Progenitor cell of endocrine pancreas (in vitro differentiated cells): Measurements from ENCODE around the gene CHRNA5. TPM values are rescaled to one million over a fixed set of nuclear protein-coding genes. Genes with fewer than 3 reads are reported as not detected.
A peak's percentile ranks its signal among the peaks of the same experiment; 100 is the strongest.

Experiments used
- DNase-seq: peaks from one replicate; pipeline ENCODE4 v3.0.0; 2021; ENCODE audit warnings: low spot score; ENCODE audit not compliant: unreplicated experiment
- H3K27ac Mint-ChIP-seq: 2 replicates; pipeline ENCODE4 v1.8.0; 2021; ENCODE audit warnings: mild to moderate bottlenecking, moderate library complexity, mixed read lengths
- H3K27me3 Mint-ChIP-seq: 2 replicates; pipeline ENCODE4 v1.8.0; 2021; ENCODE audit warnings: mixed read lengths
- H3K36me3 Mint-ChIP-seq: 2 replicates; pipeline ENCODE4 v1.8.0; 2022; ENCODE audit warnings: mixed read lengths; ENCODE audit not compliant: insufficient read depth
- H3K4me1 Mint-ChIP-seq: 2 replicates; pipeline ENCODE4 v1.8.0; 2021; ENCODE audit warnings: low read depth, mixed read lengths
- H3K4me3 Mint-ChIP-seq: 2 replicates; pipeline ENCODE4 v1.8.0; 2021; ENCODE audit warnings: low read depth, mild to moderate bottlenecking, moderate library complexity, mixed read lengths
- H3K9me3 Mint-ChIP-seq: 2 replicates; pipeline ENCODE4 v1.8.0; 2021; ENCODE audit warnings: low read depth, mixed read lengths
- total RNA-seq: library from RNA; stranded (reverse); gene quantifications from 2 replicates; pipeline ENCODE4 v1.2.1, GENCODE V29; 2021
- TF ChIP-seq, protein P1 (sequence below): fragments of 200-600 bp; sonication (generic); IDR thresholded peaks from one replicate; pipeline ENCODE4 v1.5.0; 2021; ENCODE audit warnings: antibody characterized with exemption, mild to moderate bottlenecking; ENCODE audit not compliant: unreplicated experiment

Gene CHRNA5
- total RNA-seq, 1 donor from 2014 or later = 8.0 TPM

GRCh38 chr15:78616506-78616905 lies 51.2 kb downstream of the CHRNA5 start:
- Mint-ChIP-seq H3K4me3 (no peak overlapping the region), H3K27ac (no peak overlapping the region), H3K4me1 (no peaks in the 10 kb centered on the region), H3K9me3 (no peaks in the 10 kb centered on the region), H3K36me3 (no peaks in the 10 kb centered on the region), H3K27me3 (peaks cover 29% of the 10 kb centered on the region)
- peak; percentile 3 for DNase-seq
- TF ChIP-seq, protein P1, sequence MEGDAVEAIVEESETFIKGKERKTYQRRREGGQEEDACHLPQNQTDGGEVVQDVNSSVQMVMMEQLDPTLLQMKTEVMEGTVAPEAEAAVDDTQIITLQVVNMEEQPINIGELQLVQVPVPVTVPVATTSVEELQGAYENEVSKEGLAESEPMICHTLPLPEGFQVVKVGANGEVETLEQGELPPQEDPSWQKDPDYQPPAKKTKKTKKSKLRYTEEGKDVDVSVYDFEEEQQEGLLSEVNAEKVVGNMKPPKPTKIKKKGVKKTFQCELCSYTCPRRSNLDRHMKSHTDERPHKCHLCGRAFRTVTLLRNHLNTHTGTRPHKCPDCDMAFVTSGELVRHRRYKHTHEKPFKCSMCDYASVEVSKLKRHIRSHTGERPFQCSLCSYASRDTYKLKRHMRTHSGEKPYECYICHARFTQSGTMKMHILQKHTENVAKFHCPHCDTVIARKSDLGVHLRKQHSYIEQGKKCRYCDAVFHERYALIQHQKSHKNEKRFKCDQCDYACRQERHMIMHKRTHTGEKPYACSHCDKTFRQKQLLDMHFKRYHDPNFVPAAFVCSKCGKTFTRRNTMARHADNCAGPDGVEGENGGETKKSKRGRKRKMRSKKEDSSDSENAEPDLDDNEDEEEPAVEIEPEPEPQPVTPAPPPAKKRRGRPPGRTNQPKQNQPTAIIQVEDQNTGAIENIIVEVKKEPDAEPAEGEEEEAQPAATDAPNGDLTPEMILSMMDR = no peak

DNA sequence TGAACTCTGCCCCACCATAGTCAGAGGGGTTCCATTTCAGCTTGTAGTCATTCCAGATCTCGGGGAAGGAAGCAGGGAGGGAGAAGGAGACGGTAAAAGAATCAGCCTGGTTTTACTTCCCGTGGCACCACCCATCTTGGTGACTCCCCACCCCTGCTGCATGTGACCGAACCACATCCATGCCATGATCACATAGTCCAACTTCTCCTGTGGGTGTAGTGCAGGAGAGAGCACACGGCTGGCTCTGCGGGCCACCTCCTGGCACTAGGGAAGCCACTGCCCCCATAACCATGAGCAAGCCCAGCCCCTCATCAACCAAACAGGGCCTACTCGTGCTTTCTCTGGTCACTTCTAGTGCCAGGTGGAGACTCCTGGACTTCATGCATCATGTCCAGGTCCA lies 51.8 kb downstream of the CHRNA5 start:
- no peaks in the 10 kb centered on the region for H3K4me1 Mint-ChIP-seq
- H3K4me3 Mint-ChIP-seq = no peak overlapping the region
- H3K27ac Mint-ChIP-seq = no peak overlapping the region
- H3K36me3 Mint-ChIP-seq = no peaks in the 10 kb centered on the region
- H3K9me3 Mint-ChIP-seq = no peaks in the 10 kb centered on the region
- TF ChIP-seq, protein P1 = no peak
- peaks cover 34% of the 10 kb centered on the region for H3K27me3 Mint-ChIP-seq
- no peak for DNase-seq

- TF ChIP-seq, protein P1 = no peak
- peak; percentile 7 for DNase-seq
- Mint-ChIP-seq H3K9me3 (no peaks in the 10 kb centered on the region), H3K4me3 (no peak overlapping the region), H3K4me1 (no peaks in the 10 kb centered on the region), H3K27me3 (peaks cover 39% of the 10 kb centered on the region), H3K27ac (no peak overlapping the region), H3K36me3 (no peaks in the 10 kb centered on the region)
Observed at GRCh38 chr15:78617516-78617915, 52.2 kb downstream of the CHRNA5 start.

- H3K27me3 Mint-ChIP-seq = peaks cover 44% of the 10 kb centered on the region
- TF ChIP-seq, protein P1 = no peak
- DNase-seq = no peak
- H3K4me3 Mint-ChIP-seq = no peak overlapping the region
- no peaks in the 10 kb centered on the region for H3K36me3 Mint-ChIP-seq
- no peaks in the 10 kb centered on the region for H3K4me1 Mint-ChIP-seq
- H3K9me3 Mint-ChIP-seq = no peaks in the 10 kb centered on the region
- H3K27ac Mint-ChIP-seq = no peak overlapping the region
Observed at GRCh38 chr15:78618064-78618463, 52.7 kb downstream of the CHRNA5 start.

DNA sequence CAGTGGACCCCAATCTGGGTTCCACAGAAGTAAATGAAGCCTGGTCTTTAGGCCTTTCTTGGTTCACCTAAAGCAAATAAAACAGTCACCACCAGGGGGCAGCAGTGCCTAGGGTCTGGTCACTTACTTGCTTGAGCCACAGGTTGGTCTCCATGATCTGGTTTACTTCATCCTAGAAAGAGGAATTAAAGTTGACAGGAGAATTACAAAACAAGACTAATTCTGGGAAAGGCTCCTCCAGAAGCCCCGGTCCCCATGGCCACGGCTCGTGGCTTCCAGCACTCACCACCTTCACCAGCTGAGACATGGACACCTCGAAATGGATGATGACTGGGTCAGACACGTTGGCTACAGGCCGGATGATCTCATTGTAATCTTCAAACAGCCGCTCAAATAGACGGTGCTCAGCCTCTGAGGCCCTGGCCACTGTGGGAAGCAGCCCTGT lies 53.2 kb downstream of the CHRNA5 start:
- H3K27ac Mint-ChIP-seq = peak overlapping the region; percentile 47
- peak; percentile 90 for DNase-seq
- no peaks in the 10 kb centered on the region for H3K36me3 Mint-ChIP-seq
- peaks cover 49% of the 10 kb centered on the region for H3K27me3 Mint-ChIP-seq
- no peaks in the 10 kb centered on the region for H3K4me1 Mint-ChIP-seq
- no peaks in the 10 kb centered on the region for H3K9me3 Mint-ChIP-seq
- TF ChIP-seq, protein P1 = peak; percentile 87
- H3K4me3 Mint-ChIP-seq = peak overlapping the region; percentile 53
